ENCODE results near the gene STK11IP.

Gene STK11IP

GRCh38 chr2:219560037-219560892 is 37.4 kb upstream of the STK11IP start:
- Histone ChIP-seq H3K4me1 (ENCODE audit: control insufficient read depth, insufficient read depth, low read length) (no peaks in the 10 kb centered on the region), H3K36me3 (ENCODE audit: control insufficient read depth in 2 of 2, insufficient read depth in 1 of 2, low read length in 2 of 2) (peaks cover 8 to 82% of the 10 kb centered on the region in 2 experiments; a peak in 2 of 3 replicates), H3K9me3 (ENCODE audit: control insufficient read depth, insufficient read depth, low read depth, low read length) (no peaks in the 10 kb centered on the region), H3K27ac (ENCODE audit: extremely low read depth, low read depth, low read length) (no peak overlapping the region), H3K4me3 (ENCODE audit: low read depth, low read length) (no peak overlapping the region)
- TF ChIP-seq KLF8 (tag by site-specific recombination; IDR thresholded peaks at IDR 0.05), result no peak
- ChIA-PET POLR2A (interaction anchor here (0.7 to 3.7 kb wide), 4 partner anchors 8 to 37 kb away, joined by 3 to 25 read pairs (median 12); partner anchors contain the start of genes INHA, OBSL1 and STK11IP), CTCF (interaction anchor here (0.5 to 2.5 kb wide), 33 partner anchors 9 to 1169 kb away, joined by 3 to 32 read pairs (median 3); partner anchors contain the start of genes OBSL1 and STK11IP)

GRCh38 chr2:219560893-219561178 is 36.8 kb upstream of the STK11IP start:
- ChIA-PET CTCF (interaction anchor here (0.5 to 2.5 kb wide), 23 partner anchors 9 to 1168 kb away, joined by 3 to 32 read pairs (median 5); partner anchors contain the start of genes OBSL1 and STK11IP), POLR2A (interaction anchor here (1.4 to 3.7 kb wide), 3 partner anchors 9 to 37 kb away, joined by 6 to 25 read pairs (median 18); partner anchors contain the start of genes INHA, OBSL1 and STK11IP)
- no peaks in the 10 kb centered on the region for H3K9me3 ChIP-seq (ENCODE audit: control insufficient read depth, insufficient read depth, low read depth, low read length)
- H3K4me1 ChIP-seq (ENCODE audit: control insufficient read depth, insufficient read depth, low read length), result no peaks in the 10 kb centered on the region
- no peak overlapping the region for H3K27ac ChIP-seq (ENCODE audit: extremely low read depth, low read depth, low read length)
- no peak for TF ChIP-seq PRDM6 (tag by site-specific recombination; IDR thresholded peaks at IDR 0.05)
- no peak for TF ChIP-seq ZNF37A (tag by site-specific recombination; IDR thresholded peaks at IDR 0.05)
- no peak for TF ChIP-seq ZNF211 (tag by site-specific recombination; IDR thresholded peaks at IDR 0.05; ENCODE audit: low read depth)
- TF ChIP-seq ZNF76 (tag by site-specific recombination; IDR thresholded peaks at IDR 0.05; ENCODE audit: borderline replicate concordance, low read depth), result no peak
- TF ChIP-seq ZNF555 (tag by site-specific recombination; conservative IDR thresholded peaks at IDR 0.05), result no peak
- no peak for TF ChIP-seq ZNF391 (tag by site-specific recombination; IDR thresholded peaks at IDR 0.05; ENCODE audit: borderline replicate concordance, low read depth)
- TF ChIP-seq HOXA7 (CRISPR knock-in tag; IDR thresholded peaks at IDR 0.05; ENCODE audit: borderline replicate concordance), result no peak
- no peak for TF ChIP-seq ZNF544 (tag by site-specific recombination; IDR thresholded peaks at IDR 0.05)
- TF ChIP-seq ZNF114 (tag by site-specific recombination; IDR thresholded peaks at IDR 0.05), result no peak
- no peak for TF ChIP-seq ZNF24 (tag by site-specific recombination; IDR thresholded peaks at IDR 0.05)
- TF ChIP-seq ZNF223 (tag by site-specific recombination; IDR thresholded peaks at IDR 0.05), result no peak
- TF ChIP-seq ZNF423 (tag by site-specific recombination; IDR thresholded peaks at IDR 0.05), result no peak
- no peak for TF ChIP-seq PRDM4 (tag by site-specific recombination; IDR thresholded peaks at IDR 0.05)
- TF ChIP-seq ZNF670 (tag by site-specific recombination; IDR thresholded peaks at IDR 0.05; ENCODE audit: low read depth), result no peak
- no peak for TF ChIP-seq ZNF660 (tag by site-specific recombination; IDR thresholded peaks at IDR 0.05)
- TF ChIP-seq ZNF585B (tag by site-specific recombination; IDR thresholded peaks at IDR 0.05), result no peak
- no peak for TF ChIP-seq GLI2 (tag by site-specific recombination; IDR thresholded peaks at IDR 0.05; ENCODE audit: borderline replicate concordance, low read depth)
- no peak for TF ChIP-seq SETDB1 (IDR thresholded peaks at IDR 0.05; ENCODE audit: insufficient read length, low read length)
- H3K36me3 ChIP-seq (ENCODE audit: control insufficient read depth in 2 of 2, insufficient read depth in 1 of 2, low read length in 2 of 2), result peaks cover 8 to 86% of the 10 kb centered on the region in 2 experiments; a peak in 2 of 3 replicates
- H3K4me3 ChIP-seq (ENCODE audit: low read depth, low read length), result no peak overlapping the region

All from HEK293 (cell line).